ENCODE results near the gene GNG13. TPM values are rescaled to one million over a fixed set of nuclear protein-coding genes. Genes with fewer than 3 reads are reported as not detected.

GNG13 gene
- total RNA-seq, 1 donor from 2014 or later, result not detected

- H3K27ac Mint-ChIP-seq (ENCODE audit: unreplicated experiment), result no peak overlapping the region
- Histone ChIP-seq H3K27me3 (ENCODE audit: insufficient read depth, low read length) (no peaks in the 10 kb centered on the region), H3K9me3 (ENCODE audit: insufficient read depth, low read depth, low read length) (no peaks in the 10 kb centered on the region), H3K4me3 (ENCODE audit: insufficient read depth, low read depth, low read length) (no peak overlapping the region), H2AFZ (ENCODE audit: low read depth, low read length) (no peak overlapping the region), H3K4me2 (ENCODE audit: low read length) (no peak overlapping the region), H3K79me2 (ENCODE audit: insufficient read depth, low read length) (peaks cover 24% of the 10 kb centered on the region), H3K36me3 (ENCODE audit: insufficient read depth, low read length) (no peaks in the 10 kb centered on the region), H3K27ac (ENCODE audit: low read depth, low read length) (no peak overlapping the region), H4K20me1 (ENCODE audit: insufficient read depth, low read length) (peaks cover 31% of the 10 kb centered on the region), H3K9ac (ENCODE audit: low read length) (no peak overlapping the region), H3K4me1 (ENCODE audit: insufficient read depth, low read length) (peaks cover 16% of the 10 kb centered on the region)
- no peaks in the 10 kb centered on the region for H3K4me1 Mint-ChIP-seq (ENCODE audit: low read depth, unreplicated experiment)
- DNase-seq (ENCODE audit: low read depth) (no peak), FAIRE-seq (no peak)
- no peak overlapping the region for H3K4me3 Mint-ChIP-seq (ENCODE audit: unreplicated experiment)
- H3K9me3 Mint-ChIP-seq (ENCODE audit: unreplicated experiment), result no peaks in the 10 kb centered on the region
- TF ChIP-seq CTCF (IDR thresholded peaks at IDR 0.05; ENCODE audit: insufficient read depth, low read depth, low read length) (no peak), EZH2 (IDR thresholded peaks at IDR 0.05; ENCODE audit: insufficient read depth, low read length) (no peak)
- H3K27me3 Mint-ChIP-seq (ENCODE audit: low read depth, unreplicated experiment), result peaks cover 9% of the 10 kb centered on the region
- no peaks in the 10 kb centered on the region for H3K36me3 Mint-ChIP-seq (ENCODE audit: low read depth, unreplicated experiment)
These were observed 17.0 kb downstream of the GNG13 start for GRCh38 chr16:783404-784161.

GRCh38 chr16:782766-783403 lies 17.6 kb downstream of the GNG13 start:
- peaks cover 21% of the 10 kb centered on the region for H3K4me1 ChIP-seq (ENCODE audit: insufficient read depth, low read length)
- Mint-ChIP-seq H3K27me3 (ENCODE audit: low read depth, unreplicated experiment) (peaks cover 9% of the 10 kb centered on the region), H3K4me1 (ENCODE audit: low read depth, unreplicated experiment) (peaks cover under 1% of the 10 kb centered on the region), H3K9me3 (ENCODE audit: unreplicated experiment) (no peaks in the 10 kb centered on the region), H3K27ac (ENCODE audit: unreplicated experiment) (no peak overlapping the region), H3K4me3 (ENCODE audit: unreplicated experiment) (no peak overlapping the region), H3K36me3 (ENCODE audit: low read depth, unreplicated experiment) (no peaks in the 10 kb centered on the region)
- no peaks in the 10 kb centered on the region for H3K27me3 ChIP-seq (ENCODE audit: insufficient read depth, low read length)
- no peak for FAIRE-seq
- no peak overlapping the region for H3K27ac ChIP-seq (ENCODE audit: low read depth, low read length)
- H2AFZ ChIP-seq (ENCODE audit: low read depth, low read length), result no peak overlapping the region
- no peaks in the 10 kb centered on the region for H3K36me3 ChIP-seq (ENCODE audit: insufficient read depth, low read length)
- peaks cover 20% of the 10 kb centered on the region for H3K79me2 ChIP-seq (ENCODE audit: insufficient read depth, low read length)
- DNase-seq (ENCODE audit: low read depth), result no peak
- H3K4me3 ChIP-seq (ENCODE audit: insufficient read depth, low read depth, low read length), result no peak overlapping the region
- H3K9me3 ChIP-seq (ENCODE audit: insufficient read depth, low read depth, low read length), result no peaks in the 10 kb centered on the region
- H3K4me2 ChIP-seq (ENCODE audit: low read length), result no peak overlapping the region
- TF ChIP-seq CTCF (IDR thresholded peaks at IDR 0.05; ENCODE audit: insufficient read depth, low read depth, low read length), result no peak
- TF ChIP-seq EZH2 (IDR thresholded peaks at IDR 0.05; ENCODE audit: insufficient read depth, low read length), result no peak
- H3K9ac ChIP-seq (ENCODE audit: low read length), result no peak overlapping the region
- peaks cover 31% of the 10 kb centered on the region for H4K20me1 ChIP-seq (ENCODE audit: insufficient read depth, low read length)

- Mint-ChIP-seq H3K27ac (ENCODE audit: unreplicated experiment) (no peak overlapping the region), H3K4me3 (ENCODE audit: unreplicated experiment) (no peak overlapping the region), H3K27me3 (ENCODE audit: low read depth, unreplicated experiment) (peaks cover 9% of the 10 kb centered on the region), H3K9me3 (ENCODE audit: unreplicated experiment) (no peaks in the 10 kb centered on the region), H3K36me3 (ENCODE audit: low read depth, unreplicated experiment) (no peaks in the 10 kb centered on the region), H3K4me1 (ENCODE audit: low read depth, unreplicated experiment) (peaks cover 4% of the 10 kb centered on the region)
- Histone ChIP-seq H3K9me3 (ENCODE audit: insufficient read depth, low read depth, low read length) (no peaks in the 10 kb centered on the region), H2AFZ (ENCODE audit: low read depth, low read length) (no peak overlapping the region), H3K4me2 (ENCODE audit: low read length) (no peak overlapping the region), H3K27ac (ENCODE audit: low read depth, low read length) (no peak overlapping the region), H3K4me3 (ENCODE audit: insufficient read depth, low read depth, low read length) (no peak overlapping the region), H3K9ac (ENCODE audit: low read length) (no peak overlapping the region), H3K4me1 (ENCODE audit: insufficient read depth, low read length) (peaks cover 19% of the 10 kb centered on the region), H3K79me2 (ENCODE audit: insufficient read depth, low read length) (peaks cover 13% of the 10 kb centered on the region), H3K36me3 (ENCODE audit: insufficient read depth, low read length) (no peaks in the 10 kb centered on the region), H4K20me1 (ENCODE audit: insufficient read depth, low read length) (peaks cover 25% of the 10 kb centered on the region), H3K27me3 (ENCODE audit: insufficient read depth, low read length) (no peaks in the 10 kb centered on the region)
- DNase-seq (ENCODE audit: low read depth) (no peak), FAIRE-seq (no peak)
- TF ChIP-seq EZH2 (IDR thresholded peaks at IDR 0.05; ENCODE audit: insufficient read depth, low read length), result no peak
- TF ChIP-seq CTCF (IDR thresholded peaks at IDR 0.05; ENCODE audit: insufficient read depth, low read depth, low read length), result no peak
These were observed 18.3 kb downstream of the GNG13 start for GRCh38 chr16:782258-782657.

All from astrocyte (in vitro differentiated cells and primary cell).